Peyer's patch (tissue), 4 donors: ENCODE measurements around the gene POLA1.

Experiments
- POLR2A ChIP-seq, 2 donors: fragments of 450-650 bp; IDR thresholded peaks; one replicate each; pipeline ENCODE4 v1.5.1; 2017; ENCODE audit warnings: antibody characterized with exemption in 2 of 2, mild to moderate bottlenecking in 2 of 2, moderate library complexity in 2 of 2
- TF ChIP-seq, protein P1 (sequence below), 6 experiments: fragments of 450-650 bp in 4 of 6; fragments of 200-600 bp in 2 of 6; sonication (generic) in 1 of 6; IDR thresholded peaks; one replicate each; pipeline ENCODE4 v1.5.1; 2017 to 2019; ENCODE audit warnings: antibody characterized with exemption in 6 of 6, mild to moderate bottlenecking in 3 of 6, moderate library complexity in 1 of 6

DNA sequence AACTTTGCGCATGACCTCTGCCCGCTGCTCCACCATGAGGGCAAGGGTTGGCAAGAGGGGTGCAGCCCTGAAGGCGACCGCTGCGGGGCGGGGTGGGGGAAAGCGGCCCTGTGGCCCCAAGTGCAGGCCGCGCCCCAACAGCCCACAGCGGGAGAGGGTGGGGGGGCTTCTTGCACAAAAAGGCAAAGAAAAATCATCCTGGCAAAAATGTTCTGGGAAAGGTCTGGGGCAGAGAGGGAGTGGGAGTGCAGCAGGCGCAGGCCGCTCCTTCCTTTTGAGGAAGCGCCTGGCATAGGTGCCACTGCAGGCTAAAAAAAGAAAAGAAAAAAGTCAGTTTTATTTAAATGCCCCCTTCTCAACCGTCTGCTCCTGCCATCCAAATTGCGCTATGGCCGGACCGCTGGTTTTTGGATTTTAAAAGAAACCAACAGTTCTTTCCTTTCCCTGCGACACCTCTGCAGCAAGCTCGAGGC lies 320.7 kb downstream of the POLA1 start:
- TF ChIP-seq, protein P1, sequence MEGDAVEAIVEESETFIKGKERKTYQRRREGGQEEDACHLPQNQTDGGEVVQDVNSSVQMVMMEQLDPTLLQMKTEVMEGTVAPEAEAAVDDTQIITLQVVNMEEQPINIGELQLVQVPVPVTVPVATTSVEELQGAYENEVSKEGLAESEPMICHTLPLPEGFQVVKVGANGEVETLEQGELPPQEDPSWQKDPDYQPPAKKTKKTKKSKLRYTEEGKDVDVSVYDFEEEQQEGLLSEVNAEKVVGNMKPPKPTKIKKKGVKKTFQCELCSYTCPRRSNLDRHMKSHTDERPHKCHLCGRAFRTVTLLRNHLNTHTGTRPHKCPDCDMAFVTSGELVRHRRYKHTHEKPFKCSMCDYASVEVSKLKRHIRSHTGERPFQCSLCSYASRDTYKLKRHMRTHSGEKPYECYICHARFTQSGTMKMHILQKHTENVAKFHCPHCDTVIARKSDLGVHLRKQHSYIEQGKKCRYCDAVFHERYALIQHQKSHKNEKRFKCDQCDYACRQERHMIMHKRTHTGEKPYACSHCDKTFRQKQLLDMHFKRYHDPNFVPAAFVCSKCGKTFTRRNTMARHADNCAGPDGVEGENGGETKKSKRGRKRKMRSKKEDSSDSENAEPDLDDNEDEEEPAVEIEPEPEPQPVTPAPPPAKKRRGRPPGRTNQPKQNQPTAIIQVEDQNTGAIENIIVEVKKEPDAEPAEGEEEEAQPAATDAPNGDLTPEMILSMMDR (IDR thresholded peaks at IDR 0.05): no peak
- no peak for TF ChIP-seq POLR2A (IDR thresholded peaks at IDR 0.05)
